ENCODE data around the gene CTTN. TPM values are rescaled to one million over a fixed set of nuclear protein-coding genes. Genes with fewer than 3 reads are reported as not detected.

The CTTN gene
- total and polyA plus RNA-seq, 2 of the 13 experiments (the other 11 are each of a cell fraction or from before 2014, with no cell fraction given), result 84.4 to 114 TPM

GRCh38 chr11:70485326-70486025, 87.1 kb downstream of the CTTN start:
- no peaks in the 10 kb centered on the region for H3K9me3 ChIP-seq (ENCODE audit: low read length)
- no peak overlapping the region for H3K27ac ChIP-seq (ENCODE audit: extremely low read length, insufficient read depth, low read length)
- DNase-seq (ENCODE audit: low spot score), result no peak
- BruUV-seq (replicated peaks), result no TSS peak
- TF ChIP-seq ZNF670 (CRISPR knock-in tag; IDR thresholded peaks at IDR 0.05; ENCODE audit: borderline replicate concordance), result no peak
- POLR2A ChIA-PET, result no interaction called here
- H3K4me2 ChIP-seq (ENCODE audit: low read depth, low read length), result no peak overlapping the region
- WGBS (ENCODE audit: low lambda C conversion rate), result 99% methylated on average over 31 of the region's 31 CpGs
- CTCF ChIA-PET (ENCODE audit: low intra/inter-chr PET ratio, low total read pairs), result no interaction called here
- no peaks in the 10 kb centered on the region for H3K4me1 ChIP-seq (ENCODE audit: insufficient read depth, low read length)
- no peaks in the 10 kb centered on the region for H3K79me2 ChIP-seq (ENCODE audit: insufficient read depth, low read length)
- no peaks in the 10 kb centered on the region for H4K20me1 ChIP-seq (ENCODE audit: insufficient read depth, low read length)
- ATAC-seq, result no peak
- FAIRE-seq, result no peak
- in situ Hi-C loops (cut with HindIII; ENCODE audit: extremely low pct_ligation_motif_present, low pct_unique_long_range_greater_than_20kb) (no loop called here), intact Hi-C loops (cut with micrococcal nuclease; ENCODE audit: unreplicated experiment) (no loop called here)
- H2AFZ ChIP-seq (ENCODE audit: low read length), result no peak overlapping the region
- no peak overlapping the region for H3K9ac ChIP-seq (ENCODE audit: insufficient read depth, low read depth, low read length)
- peaks cover 29 to 55% of the 10 kb centered on the region in 2 experiments; a peak in 4 of 5 replicates for H3K36me3 ChIP-seq (replicated peaks in 1 of 2; ENCODE audit: control insufficient read depth in 1 of 2, insufficient read depth in 2 of 2, low read length in 2 of 2)
- H3K27me3 ChIP-seq (ENCODE audit: control insufficient read depth in 1 of 2, insufficient read depth in 2 of 2, low read length in 2 of 2), result no peaks in the 10 kb centered on the region
- H3K4me3 ChIP-seq (replicated peaks in 1 of 3; ENCODE audit: insufficient read depth in 1 of 3, low read depth in 2 of 3, low read length in 3 of 3), result no peak overlapping the region

- Histone ChIP-seq H3K9me3 (ENCODE audit: low read length) (peaks cover 2% of the 10 kb centered on the region; the same call in 1 of the 2 replicates), H3K27me3 (ENCODE audit: control insufficient read depth in 1 of 2, insufficient read depth in 2 of 2, low read length in 2 of 2) (no peaks in the 10 kb centered on the region), H3K79me2 (ENCODE audit: insufficient read depth, low read length) (no peaks in the 10 kb centered on the region), H3K4me1 (ENCODE audit: insufficient read depth, low read length) (no peaks in the 10 kb centered on the region), H3K4me2 (ENCODE audit: low read depth, low read length) (no peak overlapping the region), H3K27ac (ENCODE audit: extremely low read length, insufficient read depth, low read length) (no peak overlapping the region), H3K36me3 (replicated peaks in 1 of 2; ENCODE audit: control insufficient read depth in 1 of 2, insufficient read depth in 2 of 2, low read length in 2 of 2) (peaks cover 29 to 50% of the 10 kb centered on the region in 2 experiments; a peak in 4 of 5 replicates), H2AFZ (ENCODE audit: low read length) (no peak overlapping the region), H3K9ac (ENCODE audit: insufficient read depth, low read depth, low read length) (no peak overlapping the region), H4K20me1 (ENCODE audit: insufficient read depth, low read length) (no peaks in the 10 kb centered on the region), H3K4me3 (replicated peaks in 1 of 3; ENCODE audit: insufficient read depth in 1 of 3, low read depth in 2 of 3, low read length in 3 of 3) (no peak overlapping the region)
- no TSS peak for BruUV-seq (replicated peaks)
- 97% methylated on average over 21 of the region's 22 CpGs for WGBS (ENCODE audit: low lambda C conversion rate)
- in situ Hi-C loops (cut with HindIII; ENCODE audit: extremely low pct_ligation_motif_present, low pct_unique_long_range_greater_than_20kb) (no loop called here), intact Hi-C loops (cut with micrococcal nuclease; ENCODE audit: unreplicated experiment) (no loop called here)
- no peak for DNase-seq (ENCODE audit: low spot score)
- CTCF ChIA-PET (ENCODE audit: low intra/inter-chr PET ratio, low total read pairs), result no interaction called here
- FAIRE-seq, result no peak
- POLR2A ChIA-PET, result no interaction called here
- no peak for ATAC-seq
- TF ChIP-seq ZNF513 (CRISPR knock-in tag; conservative IDR thresholded peaks at IDR 0.05) (no peak), ZHX2 (IDR thresholded peaks at IDR 0.05; ENCODE audit: low read depth) (no peak), ZHX2 (CRISPR knock-in tag; IDR thresholded peaks at IDR 0.05; ENCODE audit: borderline replicate concordance) (no peak), SIN3B (IDR thresholded peaks at IDR 0.05; ENCODE audit: low read length) (no peak), KDM6A (CRISPR knock-in tag; IDR thresholded peaks at IDR 0.05; ENCODE audit: low read depth) (no peak), BRF2 (CRISPR knock-in tag; IDR thresholded peaks at IDR 0.05) (no peak), RARG (CRISPR knock-in tag; IDR thresholded peaks at IDR 0.05; ENCODE audit: low read depth) (no peak), ZNF780A (CRISPR knock-in tag; IDR thresholded peaks at IDR 0.05) (no peak)
These were observed 87.7 kb downstream of the CTTN start for GRCh38 chr11:70486026-70486415.

All from HepG2 (cell line).